ENCODE measurements around the gene UNKL. TPM values are rescaled to one million over a fixed set of nuclear protein-coding genes. Genes with fewer than 3 reads are reported as not detected.

Gene UNKL
- total RNA-seq, 2 experiments from 2014 or later = 22.6 to 24.2 TPM

- Mint-ChIP-seq H3K27me3 (no peaks in the 10 kb centered on the region), H3K36me3 (no peaks in the 10 kb centered on the region), H3K4me1 (peaks cover 7% of the 10 kb centered on the region), H3K27ac (no peak overlapping the region), H3K4me3 (no peak overlapping the region), H3K9me3 (no peaks in the 10 kb centered on the region)
- no peak for DNase-seq
Measured at GRCh38 chr16:1403733-1404132, 10.8 kb downstream of the UNKL start.

GRCh38 chr16:1403036-1403435 is 11.5 kb downstream of the UNKL start:
- DNase-seq = no peak
- Mint-ChIP-seq H3K4me3 (no peak overlapping the region), H3K27me3 (no peaks in the 10 kb centered on the region), H3K36me3 (no peaks in the 10 kb centered on the region), H3K4me1 (peaks cover 5% of the 10 kb centered on the region), H3K9me3 (no peaks in the 10 kb centered on the region), H3K27ac (no peak overlapping the region)

GRCh38 chr16:1401758-1402154 is 12.7 kb downstream of the UNKL start:
- Mint-ChIP-seq H3K4me1 (no peaks in the 10 kb centered on the region), H3K27ac (no peak overlapping the region), H3K9me3 (no peaks in the 10 kb centered on the region), H3K36me3 (peaks cover 2% of the 10 kb centered on the region), H3K4me3 (no peak overlapping the region), H3K27me3 (no peaks in the 10 kb centered on the region)
- no peak for DNase-seq

GRCh38 chr16:1401061-1401757 is 13.3 kb downstream of the UNKL start:
- no peak overlapping the region for H3K27ac Mint-ChIP-seq

GRCh38 chr16:1398826-1399581 is 15.5 kb downstream of the UNKL start:
- DNase-seq = no peak
- Mint-ChIP-seq H3K27me3 (no peaks in the 10 kb centered on the region), H3K27ac (no peak overlapping the region), H3K4me1 (no peaks in the 10 kb centered on the region), H3K9me3 (no peaks in the 10 kb centered on the region), H3K36me3 (peaks cover 3% of the 10 kb centered on the region), H3K4me3 (no peak overlapping the region)

More at GRCh38 chr16:1401061-1401757, 13.3 kb downstream of the UNKL start:
- no peaks in the 10 kb centered on the region for H3K9me3 Mint-ChIP-seq
- no peaks in the 10 kb centered on the region for H3K27me3 Mint-ChIP-seq
- peaks cover 3% of the 10 kb centered on the region for H3K36me3 Mint-ChIP-seq
- no peak overlapping the region for H3K4me3 Mint-ChIP-seq
- no peaks in the 10 kb centered on the region for H3K4me1 Mint-ChIP-seq
- no peak for DNase-seq

- no peaks in the 10 kb centered on the region for H3K27me3 Mint-ChIP-seq
- no peak overlapping the region for H3K4me3 Mint-ChIP-seq
- no peaks in the 10 kb centered on the region for H3K4me1 Mint-ChIP-seq
- H3K27ac Mint-ChIP-seq = no peak overlapping the region
- H3K9me3 Mint-ChIP-seq = no peaks in the 10 kb centered on the region
- peaks cover 3% of the 10 kb centered on the region for H3K36me3 Mint-ChIP-seq
- no peak for DNase-seq
Measured at GRCh38 chr16:1398351-1398750, 16.2 kb downstream of the UNKL start.

- no peaks in the 10 kb centered on the region for H3K9me3 Mint-ChIP-seq
- peaks cover 3% of the 10 kb centered on the region for H3K36me3 Mint-ChIP-seq
- no peak overlapping the region for H3K4me3 Mint-ChIP-seq
- no peaks in the 10 kb centered on the region for H3K4me1 Mint-ChIP-seq
- no peak overlapping the region for H3K27ac Mint-ChIP-seq
- DNase-seq = no peak
- no peaks in the 10 kb centered on the region for H3K27me3 Mint-ChIP-seq
Measured at GRCh38 chr16:1397779-1398178, 16.7 kb downstream of the UNKL start.

- Mint-ChIP-seq H3K4me3 (no peak overlapping the region), H3K27me3 (no peaks in the 10 kb centered on the region), H3K9me3 (no peaks in the 10 kb centered on the region), H3K36me3 (peaks cover 6% of the 10 kb centered on the region), H3K4me1 (no peaks in the 10 kb centered on the region), H3K27ac (no peak overlapping the region)
- no peak for DNase-seq
Measured at GRCh38 chr16:1395444-1396031, 19.0 kb downstream of the UNKL start.

GRCh38 chr16:1394367-1394951 is 20.0 kb downstream of the UNKL start:
- H3K4me1 Mint-ChIP-seq = no peaks in the 10 kb centered on the region
- no peaks in the 10 kb centered on the region for H3K9me3 Mint-ChIP-seq
- H3K4me3 Mint-ChIP-seq = no peak overlapping the region
- no peak overlapping the region for H3K27ac Mint-ChIP-seq
- peaks cover 6% of the 10 kb centered on the region for H3K36me3 Mint-ChIP-seq
- no peaks in the 10 kb centered on the region for H3K27me3 Mint-ChIP-seq
- DNase-seq = no peak

GRCh38 chr16:1393613-1394176 is 20.8 kb downstream of the UNKL start:
- no peaks in the 10 kb centered on the region for H3K4me1 Mint-ChIP-seq
- no peak overlapping the region for H3K27ac Mint-ChIP-seq
- H3K4me3 Mint-ChIP-seq = no peak overlapping the region
- no peaks in the 10 kb centered on the region for H3K27me3 Mint-ChIP-seq
- H3K9me3 Mint-ChIP-seq = no peaks in the 10 kb centered on the region
- DNase-seq = no peak
- H3K36me3 Mint-ChIP-seq = peaks cover 6% of the 10 kb centered on the region

GRCh38 chr16:1392826-1393225 is 21.7 kb downstream of the UNKL start:
- Mint-ChIP-seq H3K36me3 (peaks cover 6% of the 10 kb centered on the region), H3K4me3 (no peak overlapping the region), H3K4me1 (no peaks in the 10 kb centered on the region), H3K27ac (no peak overlapping the region), H3K9me3 (no peaks in the 10 kb centered on the region), H3K27me3 (no peaks in the 10 kb centered on the region)
- no peak for DNase-seq

- Mint-ChIP-seq H3K9me3 (no peaks in the 10 kb centered on the region), H3K4me3 (no peak overlapping the region), H3K27ac (no peak overlapping the region), H3K4me1 (no peaks in the 10 kb centered on the region), H3K36me3 (peaks cover 3% of the 10 kb centered on the region), H3K27me3 (no peaks in the 10 kb centered on the region)
- no peak for DNase-seq
Measured at GRCh38 chr16:1390239-1390779, 24.2 kb downstream of the UNKL start.

- H3K27me3 Mint-ChIP-seq = no peaks in the 10 kb centered on the region
- no peaks in the 10 kb centered on the region for H3K4me1 Mint-ChIP-seq
- peaks cover 3% of the 10 kb centered on the region for H3K36me3 Mint-ChIP-seq
Measured at GRCh38 chr16:1389762-1390161, 24.7 kb downstream of the UNKL start.

GRCh38 chr16:1387331-1387730 is 27.2 kb downstream of the UNKL start:
- no peak overlapping the region for H3K27ac Mint-ChIP-seq
- H3K27me3 Mint-ChIP-seq = no peaks in the 10 kb centered on the region
- H3K4me1 Mint-ChIP-seq = no peaks in the 10 kb centered on the region
- peaks cover 3% of the 10 kb centered on the region for H3K36me3 Mint-ChIP-seq
- no peaks in the 10 kb centered on the region for H3K9me3 Mint-ChIP-seq
- H3K4me3 Mint-ChIP-seq = no peak overlapping the region
- DNase-seq = no peak

More at GRCh38 chr16:1389762-1390161, 24.7 kb downstream of the UNKL start:
- Mint-ChIP-seq H3K27ac (no peak overlapping the region), H3K4me3 (no peak overlapping the region), H3K9me3 (no peaks in the 10 kb centered on the region)
- DNase-seq = no peak

- Mint-ChIP-seq H3K36me3 (no peaks in the 10 kb centered on the region), H3K27me3 (no peaks in the 10 kb centered on the region), H3K9me3 (no peaks in the 10 kb centered on the region), H3K4me1 (peaks cover under 1% of the 10 kb centered on the region), H3K27ac (no peak overlapping the region), H3K4me3 (no peak overlapping the region)
- no peak for DNase-seq
Measured at GRCh38 chr16:1385232-1385631, 29.3 kb downstream of the UNKL start.
